ENCODE measurements around the gene PMPCA.

The PMPCA gene

DNA sequence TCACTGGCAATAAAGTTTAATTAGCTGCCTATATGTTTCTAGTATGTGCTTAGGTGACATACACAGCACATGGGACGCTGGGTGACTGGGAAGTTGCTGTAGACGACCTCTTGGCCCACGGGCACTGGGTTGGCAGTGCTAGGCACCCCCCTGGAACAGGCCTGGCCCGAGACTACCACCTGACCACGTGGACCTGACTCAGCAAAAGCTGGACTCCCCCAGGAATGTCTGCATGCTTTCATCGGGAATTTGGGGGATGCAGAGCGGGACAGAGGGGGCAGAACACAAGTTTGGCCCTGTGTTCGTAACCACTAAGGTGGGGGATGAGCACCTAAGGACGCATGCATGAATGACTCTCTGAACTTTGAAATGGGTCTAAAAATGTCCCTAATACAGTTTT lies 45.8 kb downstream of the PMPCA start:
- DNase-seq (ENCODE audit: low read depth), result no peak

DNA sequence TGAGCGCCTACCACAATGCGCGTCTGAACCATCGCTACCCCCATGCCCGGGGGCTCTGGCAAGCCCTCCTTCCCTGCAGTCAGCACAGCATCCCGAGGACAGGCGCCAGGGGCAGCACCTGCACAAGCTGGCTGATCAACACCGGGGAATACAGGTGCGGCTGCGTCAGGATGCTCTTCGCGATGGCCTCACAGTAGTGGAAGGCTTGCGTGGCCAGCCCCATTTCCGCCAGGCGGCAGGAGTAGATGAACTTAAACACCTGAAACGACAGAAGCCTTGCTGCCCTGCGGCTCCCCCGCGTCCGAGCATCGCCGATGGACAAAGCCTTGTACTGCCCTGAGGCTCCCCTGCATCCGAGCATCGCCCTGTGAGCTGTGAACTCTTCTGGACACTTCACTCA lies 46.9 kb downstream of the PMPCA start:
- no peak for DNase-seq (ENCODE audit: low read depth)

DNA sequence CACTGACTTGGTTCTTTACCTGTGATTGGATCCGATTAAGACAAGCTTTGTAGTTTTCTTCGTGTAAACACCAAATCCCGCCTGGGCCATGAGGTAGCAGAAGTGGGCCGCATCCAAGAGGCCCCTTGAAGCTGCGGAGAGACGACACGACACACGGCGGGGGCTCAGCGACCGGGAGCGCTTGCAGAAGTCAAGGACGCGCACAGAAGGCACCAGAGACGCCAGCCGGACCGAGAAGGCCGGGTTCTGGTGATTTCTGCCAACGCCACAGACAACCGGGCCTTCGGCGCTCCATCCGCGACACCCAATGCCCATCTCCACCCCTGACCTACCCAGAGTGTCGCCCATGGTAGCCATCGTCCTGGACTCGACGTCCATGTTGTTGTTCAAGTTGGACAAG lies 49.0 kb downstream of the PMPCA start:
- no peak for DNase-seq (ENCODE audit: low read depth)

DNA sequence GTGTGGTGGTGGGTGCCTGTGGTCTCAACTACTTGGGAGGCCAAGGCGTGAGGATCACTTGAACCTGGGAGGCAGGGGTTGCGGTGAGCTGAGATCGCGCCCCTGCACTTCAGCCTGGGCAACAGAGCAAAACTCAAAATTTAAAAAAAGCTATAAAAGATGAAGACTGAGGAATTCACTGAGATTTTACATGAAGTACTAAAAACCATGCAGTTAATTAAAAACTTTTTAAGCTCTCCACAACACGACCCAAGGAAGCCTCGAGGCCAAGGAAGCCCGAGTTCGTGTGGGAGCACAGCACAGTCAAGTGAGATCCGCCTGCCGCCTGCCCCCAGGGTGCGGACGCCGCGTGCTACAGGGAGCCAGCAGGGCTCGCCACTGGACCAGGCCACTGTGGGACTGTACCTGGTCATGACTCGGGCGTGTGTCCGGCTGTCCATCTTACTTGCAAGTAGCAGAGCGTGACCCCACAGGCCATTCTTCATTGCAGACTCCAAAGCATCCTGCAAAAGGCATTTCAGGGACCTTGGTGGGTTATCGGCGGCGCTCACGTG lies 50.4 kb downstream of the PMPCA start:
- no peak for DNase-seq (ENCODE audit: low read depth)

DNA sequence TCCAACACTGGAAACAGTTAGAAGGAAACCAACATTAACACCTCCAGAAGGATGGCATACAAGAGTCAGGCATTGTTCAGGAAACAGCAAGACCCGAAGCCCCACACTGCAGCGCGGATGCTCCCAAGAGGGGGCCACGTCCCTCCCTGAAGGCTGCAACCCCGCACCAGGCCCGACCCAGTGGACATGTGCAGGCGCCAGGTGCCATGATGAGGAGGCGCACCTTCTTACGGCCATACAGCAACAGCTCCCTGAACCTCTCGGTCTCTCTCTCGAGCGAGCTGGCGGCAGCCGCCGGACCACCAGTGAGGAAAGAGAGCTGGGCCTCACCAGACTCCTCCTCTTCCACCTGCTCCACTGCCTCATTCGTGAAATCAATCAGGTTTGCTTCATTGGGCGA lies 52.2 kb downstream of the PMPCA start:
- DNase-seq (ENCODE audit: low read depth), result no peak

DNA sequence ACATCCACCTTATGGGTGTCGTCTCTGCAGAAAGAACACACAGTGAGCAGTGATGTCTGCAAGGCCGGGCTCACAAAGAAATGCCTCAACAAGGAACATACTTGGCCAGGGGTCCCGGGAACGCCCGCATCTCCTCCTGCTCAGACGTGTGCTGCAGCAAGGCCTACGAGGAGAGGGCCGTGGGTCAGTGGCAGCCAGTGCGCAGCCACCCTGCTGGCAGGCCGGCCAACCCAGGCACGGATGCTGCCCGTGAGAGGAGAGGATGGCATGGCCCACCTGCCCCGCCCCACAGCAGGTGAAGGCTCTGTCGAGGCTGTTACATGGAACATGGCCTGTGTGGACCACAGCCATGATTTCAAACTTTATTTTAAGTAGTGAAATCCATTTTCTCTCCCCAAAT lies 53.1 kb downstream of the PMPCA start:
- DNase-seq (ENCODE audit: low read depth), result no peak

DNA sequence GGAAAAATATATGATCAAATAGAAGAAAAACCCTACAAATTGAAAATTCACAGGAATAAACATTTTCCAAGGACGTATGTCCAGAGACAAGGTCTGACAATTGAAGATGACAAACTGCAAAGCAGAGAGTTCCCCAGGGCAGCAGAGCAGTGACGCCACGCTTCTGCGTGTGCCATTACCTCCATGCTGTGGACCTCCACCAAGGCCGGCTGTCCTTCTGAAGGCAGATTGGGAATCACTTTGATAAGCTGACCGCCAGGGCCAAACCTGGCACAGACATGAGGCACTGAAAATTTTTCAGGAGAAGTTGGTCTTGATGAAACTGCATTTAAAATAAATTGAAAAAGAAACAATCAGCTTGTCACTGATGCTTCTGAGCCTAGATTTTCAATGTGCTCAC lies 53.8 kb downstream of the PMPCA start:
- DNase-seq (ENCODE audit: low read depth), result no peak

DNA sequence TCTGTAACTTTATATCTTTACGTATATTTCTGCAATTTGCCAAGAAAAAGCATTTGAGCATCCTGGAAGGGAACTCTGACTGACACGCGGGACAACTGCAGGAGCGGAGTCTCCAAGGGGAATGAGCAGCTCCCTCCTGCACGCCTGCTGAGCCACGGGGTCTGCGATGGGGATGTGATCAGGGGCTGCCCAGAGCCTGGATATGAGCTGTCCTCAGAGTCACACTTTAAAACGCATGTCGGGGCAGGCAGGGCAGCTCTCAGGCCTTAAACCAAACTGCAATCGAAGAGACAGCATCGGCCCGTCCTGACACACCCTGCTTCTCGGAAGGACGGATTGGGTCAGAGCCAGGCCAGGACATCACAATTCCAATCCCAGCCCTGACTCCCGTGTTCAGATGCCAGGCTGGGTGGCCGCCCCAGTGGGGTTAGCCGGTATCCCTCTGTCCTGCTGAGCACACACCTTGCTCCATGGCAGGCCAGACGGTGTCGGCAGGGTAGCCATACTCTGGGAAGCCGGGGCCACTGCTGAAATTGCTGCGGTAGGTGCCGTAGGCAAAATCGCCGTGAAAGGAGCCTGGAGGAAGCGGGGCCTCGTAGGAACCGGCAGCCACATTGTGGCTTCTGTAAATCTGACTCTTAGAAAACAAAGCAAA lies 55.2 kb downstream of the PMPCA start:
- DNase-seq (ENCODE audit: low read depth), result no peak

DNA sequence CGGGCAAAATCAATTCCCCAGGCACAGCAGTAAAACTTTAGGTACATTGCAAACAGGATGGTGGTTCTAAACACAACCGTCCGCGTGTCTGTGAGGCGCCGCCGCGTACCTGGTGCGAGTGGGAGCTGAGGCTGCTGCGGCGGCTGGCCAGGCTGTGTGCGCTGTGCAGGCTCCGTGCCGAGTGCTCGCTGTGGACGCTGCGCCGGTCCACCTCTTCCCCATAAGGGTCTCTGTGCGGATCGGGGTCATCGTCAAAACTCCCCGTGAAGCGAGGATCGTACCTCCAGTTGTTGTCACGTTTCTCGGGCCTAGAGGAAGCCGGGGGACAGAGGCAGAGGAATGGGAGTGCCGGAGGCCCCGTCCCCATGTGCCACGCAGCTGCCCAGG lies 55.7 kb downstream of the PMPCA start:
- no peak for DNase-seq (ENCODE audit: low read depth)

DNA sequence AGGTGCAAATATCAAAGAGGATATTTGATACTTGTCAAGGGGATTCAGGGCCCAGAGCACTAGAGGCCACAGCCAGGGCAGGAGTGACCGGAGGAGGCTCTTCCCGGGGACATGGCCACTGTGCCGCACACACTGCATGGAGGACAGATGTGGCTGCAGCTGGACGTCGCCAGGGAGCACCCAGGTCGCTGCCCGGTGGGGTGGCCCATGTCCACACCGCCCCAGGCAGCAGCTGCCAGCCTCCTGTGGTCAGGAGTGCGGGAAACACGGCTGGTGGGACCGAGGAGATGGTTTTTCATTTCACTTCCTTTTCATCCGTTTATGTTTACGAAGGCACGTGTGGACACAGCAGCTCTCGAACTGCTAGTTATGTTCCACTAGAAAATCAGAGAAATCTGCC lies 57.3 kb downstream of the PMPCA start:
- DNase-seq (ENCODE audit: low read depth), result no peak

DNA sequence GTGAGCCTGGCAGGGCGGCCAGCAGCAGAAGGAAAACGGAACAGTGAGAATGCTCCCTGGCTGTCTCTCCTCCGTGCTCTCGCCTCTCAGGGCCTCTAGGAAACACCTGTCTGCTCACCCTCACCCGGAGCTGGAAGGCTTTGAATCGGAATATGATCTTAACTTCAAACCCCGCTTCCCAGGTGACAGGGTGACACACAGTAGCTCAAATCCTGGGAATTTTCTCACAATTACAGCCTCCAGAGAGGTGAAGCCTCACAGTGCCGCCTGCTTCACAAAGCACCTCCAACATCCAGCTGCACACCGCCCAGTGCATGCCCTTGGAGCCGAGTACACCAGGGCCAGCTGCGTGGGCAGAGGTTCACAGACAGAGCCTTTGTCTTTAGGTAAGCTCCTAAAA lies 59.9 kb downstream of the PMPCA start:
- no peak for DNase-seq (ENCODE audit: low read depth)

DNA sequence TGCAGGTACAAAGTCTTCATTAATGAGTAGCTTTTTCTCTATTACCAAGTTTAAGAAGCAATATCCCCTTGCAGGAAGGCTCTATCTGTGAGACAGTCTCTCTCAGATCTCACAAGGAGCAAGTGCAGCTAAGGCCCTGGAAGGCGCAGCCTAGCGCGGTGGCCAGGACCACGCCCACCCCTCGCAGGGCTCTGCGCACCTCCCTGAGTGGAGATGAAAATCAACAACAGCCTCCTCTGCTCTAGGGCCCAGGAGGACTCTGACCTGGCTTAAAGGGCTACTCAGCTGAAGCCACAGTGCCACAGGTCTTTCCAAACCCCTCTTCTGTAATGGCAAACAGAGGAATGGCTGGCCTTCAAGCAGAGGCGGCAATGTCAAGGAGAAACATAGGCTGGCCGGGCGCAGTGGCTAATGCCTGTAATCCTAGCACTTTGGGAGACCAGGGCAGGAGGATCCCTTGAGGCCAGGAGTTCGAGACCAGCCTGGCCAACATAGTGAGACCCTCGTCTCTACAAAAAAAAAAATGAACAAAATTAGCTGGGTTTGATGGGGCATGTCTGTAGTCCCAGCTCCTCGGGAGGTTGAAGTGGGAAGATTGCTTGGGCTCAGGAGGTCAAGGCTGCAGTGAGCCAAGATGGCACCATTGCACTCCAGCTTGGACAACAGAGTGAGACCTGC lies 60.5 kb downstream of the PMPCA start:
- no peak for DNase-seq (ENCODE audit: low read depth)

DNA sequence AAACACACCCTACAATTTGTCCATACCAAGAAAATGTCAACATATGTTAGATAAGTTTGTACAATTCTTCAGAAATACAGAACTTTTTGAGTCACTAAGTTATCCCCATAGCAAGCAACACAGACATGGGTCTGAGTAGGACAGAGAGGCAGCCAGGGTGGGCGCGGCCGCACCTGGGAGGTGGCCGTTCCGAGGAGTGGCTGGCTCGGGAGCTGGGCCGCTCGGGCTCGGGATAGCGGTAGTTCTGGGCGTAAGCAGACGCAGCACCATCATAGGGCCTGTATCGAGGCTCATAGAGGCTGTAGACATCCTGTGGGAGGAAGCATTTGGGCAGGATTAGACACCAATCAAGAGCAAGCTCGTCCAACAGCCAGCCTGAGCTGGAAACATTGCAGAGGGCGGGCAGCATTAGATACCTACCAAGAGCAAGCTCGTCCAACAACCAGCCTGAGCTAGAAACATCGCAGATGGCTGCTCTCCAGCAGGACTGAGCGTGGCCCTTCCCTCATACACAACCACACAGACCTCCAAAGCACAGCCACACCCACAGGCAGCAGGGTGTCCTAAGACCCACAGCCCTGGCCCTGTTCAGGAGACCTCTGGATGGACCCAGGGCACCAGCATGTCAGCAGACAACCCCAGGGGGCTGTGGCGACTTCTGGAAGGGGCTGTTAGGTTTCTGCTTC lies 61.5 kb downstream of the PMPCA start:
- no peak for DNase-seq (ENCODE audit: low read depth)

DNA sequence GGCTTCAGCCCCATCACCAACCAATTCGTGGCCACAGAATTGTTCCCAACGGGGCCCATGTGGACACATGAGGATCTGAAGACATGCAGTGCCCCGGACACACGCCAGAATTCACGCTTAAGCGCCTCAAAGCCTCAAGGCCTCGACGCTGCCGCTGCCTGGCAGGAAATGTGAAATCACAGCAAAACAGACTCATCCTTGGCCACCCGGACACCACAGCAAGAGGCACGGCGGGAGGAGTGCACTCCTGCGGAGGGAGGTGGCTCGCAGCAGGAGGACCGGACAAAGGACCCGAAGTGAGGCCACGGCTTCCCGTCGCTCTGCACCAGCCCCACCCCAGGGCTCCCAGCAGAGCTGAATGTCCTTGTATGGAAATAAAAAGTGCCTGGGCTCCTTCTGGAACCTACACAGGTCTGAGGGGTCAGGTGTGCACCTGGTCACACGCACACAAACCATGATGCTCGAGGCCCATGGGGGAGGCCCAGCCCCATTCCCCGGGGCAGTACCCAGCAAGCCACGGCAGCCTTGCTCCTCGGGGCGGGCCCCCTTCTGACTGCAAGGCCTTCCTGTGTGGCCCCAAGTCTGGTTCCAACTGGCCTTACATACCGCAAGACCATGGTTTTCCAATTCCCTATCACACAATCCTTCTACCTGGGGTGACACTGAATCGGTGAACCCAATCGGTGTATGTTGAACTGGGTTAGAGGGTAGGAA lies 62.3 kb downstream of the PMPCA start:
- DNase-seq (ENCODE audit: low read depth), result no peak

DNA sequence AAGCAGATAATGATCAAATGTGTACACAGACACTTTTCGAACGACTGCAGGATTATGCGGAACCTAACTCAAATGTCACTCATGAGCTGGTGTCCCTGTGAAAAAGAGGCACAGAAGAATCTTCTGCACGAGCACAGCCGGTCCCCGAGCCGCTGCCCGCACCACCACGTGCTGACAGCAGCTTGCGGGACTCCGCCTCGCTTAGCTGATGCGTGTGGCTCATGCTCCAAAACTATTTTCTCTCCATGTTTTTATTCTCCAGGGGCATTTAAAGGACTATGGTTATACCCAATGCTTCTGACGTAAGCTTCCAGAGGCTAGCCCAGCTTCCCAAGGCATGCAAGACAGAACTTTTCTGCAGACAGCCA lies 62.9 kb downstream of the PMPCA start:
- no peak for DNase-seq (ENCODE audit: low read depth)

Data from GM04504 (cell line).